Esophagus squamous epithelium (tissue), 5 donors: Measurements from ENCODE around the gene CEP350. TPM values are rescaled to one million over a fixed set of nuclear protein-coding genes. Genes with fewer than 3 reads are reported as not detected.

Source experiments
- DNase-seq: peaks from one replicate; lab custom pipeline; 2025; lab: John Stamatoyannopoulos, UW
- H3K27ac ChIP-seq, 4 donors: fragments of 200-600 bp; sonication (generic); one replicate each; pipeline ENCODE4 v1.5.1; 2016 to 2019; ENCODE audit warnings: mild to moderate bottlenecking in 1 of 4
- H3K27me3 ChIP-seq, 4 donors: fragments of 200-600 bp; sonication (generic); 1 replicate in 3 of 4; 2 replicates in 1 of 4; pipeline versions ENCODE4 v1.5.1 to v1.6.0; 2017 to 2021; ENCODE audit warnings: antibody characterized with exemption in 1 of 4
- H3K36me3 ChIP-seq, 3 donors: fragments of 200-600 bp; sonication (generic); one replicate each; pipeline ENCODE4 v1.5.1; 2016 to 2019
- H3K4me1 ChIP-seq, 3 donors: fragments of 200-600 bp; sonication (generic); one replicate each; pipeline ENCODE4 v1.5.1; 2017 to 2019
- H3K4me3 ChIP-seq, 4 donors: fragments of 200-600 bp; sonication (generic); 1 replicate in 3 of 4; 2 replicates in 1 of 4; pipeline ENCODE4 v1.5.1; 2016 to 2019; ENCODE audit warnings: mild to moderate bottlenecking in 2 of 4, moderate library complexity in 1 of 4
- H3K9me3 ChIP-seq, 3 donors: fragments of 200-600 bp; sonication (generic); one replicate each; pipeline ENCODE4 v1.5.1; 2016 to 2019
- POLR2A ChIP-seq, 4 donors: fragments of 450-650 bp; IDR thresholded peaks; one replicate each; pipeline ENCODE4 v1.6.1; 2017; ENCODE audit warnings: antibody characterized with exemption in 4 of 4, mild to moderate bottlenecking in 4 of 4, moderate library complexity in 3 of 4
- WGBS, 2 donors: methylation state at CpG; one replicate each; pipeline ENCODE4 v1.1.5; 2018; 5-methylcytosine and 5-hydroxymethylcytosine counted together
- intact Hi-C: fragments of 100-400 bp; cut with DNase I; formaldehyde crosslinking; loops from one replicate; pipeline ENCODE4 v1.15.0; 2022
- total RNA-seq, 4 donors: library from RNA; depleted of rRNA; stranded (reverse); fragments of >200 nt; gene quantifications; one replicate each; pipeline ENCODE4 v1.1.0, GENCODE V29; 2016
- TF ChIP-seq, protein P1 (sequence below), 6 experiments: fragments of 450-650 bp in 4 of 6; fragments of 200-600 bp in 2 of 6; sonication (generic) in 2 of 6; IDR thresholded peaks; one replicate each; pipeline ENCODE4 v1.5.1; 2016 to 2019; ENCODE audit warnings: antibody characterized with exemption in 6 of 6, mild to moderate bottlenecking in 4 of 6, moderate library complexity in 4 of 6
- donor health status: DM: yes; HTN: yes; CAD: no.

Gene CEP350
- total RNA-seq, 4 donors from 2014 or later, result 31.1 to 66.9 (median 45.2) TPM

DNA sequence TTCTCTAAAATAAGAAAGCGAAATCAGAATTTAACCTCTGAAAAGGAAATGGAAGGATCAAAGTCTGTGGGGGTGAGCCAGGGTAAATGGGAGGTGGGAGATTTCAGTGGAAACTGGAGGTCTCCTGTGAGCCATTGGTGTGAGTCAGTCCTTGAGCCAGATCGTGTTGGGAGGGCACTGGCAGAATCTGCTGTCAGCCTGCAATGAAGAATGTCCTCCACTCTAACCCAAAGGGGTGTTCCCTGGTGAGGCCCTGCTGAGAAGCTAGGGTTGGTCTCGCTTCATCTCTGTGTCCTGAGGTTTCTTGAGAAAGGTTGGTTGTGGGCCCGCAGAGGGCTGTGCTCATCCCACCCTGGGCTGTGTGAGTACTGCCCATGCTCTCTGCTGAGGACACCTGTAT is 202.5 kb downstream of the CEP350 start:
- Histone ChIP-seq H3K4me3 (peak overlapping the region in 3 of 4 donors; percentile 87 to 99 (median 89)), H3K4me1 (peaks cover 6 to 50% (median 25%) of the 10 kb centered on the region in 3 donors), H3K36me3 (no peaks in the 10 kb centered on the region), H3K9me3 (no peaks in the 10 kb centered on the region), H3K27me3 (no peaks in the 10 kb centered on the region), H3K27ac (peak overlapping the region in 3 of 4 donors; percentile 17 to 96 (median 60))
- no peak for DNase-seq
- TF ChIP-seq POLR2A (IDR thresholded peaks at IDR 0.05), result no peak
- intact Hi-C loops, result no loop called here
- 69 to 84% methylated on average over 3 of the region's 4 CpGs for WGBS, 2 donors

DNA sequence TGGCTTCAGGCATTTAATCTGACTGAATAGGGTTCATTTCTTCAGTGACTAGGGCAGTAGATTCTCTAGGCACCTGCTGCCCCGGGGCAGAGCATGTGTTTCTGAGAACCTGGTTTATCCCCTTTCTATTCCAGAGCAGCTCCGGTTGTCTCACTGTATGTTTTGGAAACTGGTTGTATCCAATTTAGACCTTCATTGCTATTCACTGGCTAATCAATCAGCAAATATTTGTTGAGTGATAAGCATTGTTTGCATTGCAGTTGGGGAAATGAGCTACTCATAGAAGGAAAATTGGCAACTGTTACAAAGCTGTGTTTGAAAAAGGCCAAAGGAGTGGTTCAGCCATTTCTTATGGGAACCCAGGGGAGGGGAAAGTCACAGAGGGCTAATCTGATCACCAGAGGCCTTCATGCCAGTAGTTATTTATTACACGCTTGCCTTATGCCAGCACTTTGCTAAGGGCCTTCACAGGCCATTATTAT is 203.0 kb downstream of the CEP350 start:
- DNase-seq, result no peak
- TF ChIP-seq POLR2A (IDR thresholded peaks at IDR 0.05), result no peak
- TF ChIP-seq, protein P1, sequence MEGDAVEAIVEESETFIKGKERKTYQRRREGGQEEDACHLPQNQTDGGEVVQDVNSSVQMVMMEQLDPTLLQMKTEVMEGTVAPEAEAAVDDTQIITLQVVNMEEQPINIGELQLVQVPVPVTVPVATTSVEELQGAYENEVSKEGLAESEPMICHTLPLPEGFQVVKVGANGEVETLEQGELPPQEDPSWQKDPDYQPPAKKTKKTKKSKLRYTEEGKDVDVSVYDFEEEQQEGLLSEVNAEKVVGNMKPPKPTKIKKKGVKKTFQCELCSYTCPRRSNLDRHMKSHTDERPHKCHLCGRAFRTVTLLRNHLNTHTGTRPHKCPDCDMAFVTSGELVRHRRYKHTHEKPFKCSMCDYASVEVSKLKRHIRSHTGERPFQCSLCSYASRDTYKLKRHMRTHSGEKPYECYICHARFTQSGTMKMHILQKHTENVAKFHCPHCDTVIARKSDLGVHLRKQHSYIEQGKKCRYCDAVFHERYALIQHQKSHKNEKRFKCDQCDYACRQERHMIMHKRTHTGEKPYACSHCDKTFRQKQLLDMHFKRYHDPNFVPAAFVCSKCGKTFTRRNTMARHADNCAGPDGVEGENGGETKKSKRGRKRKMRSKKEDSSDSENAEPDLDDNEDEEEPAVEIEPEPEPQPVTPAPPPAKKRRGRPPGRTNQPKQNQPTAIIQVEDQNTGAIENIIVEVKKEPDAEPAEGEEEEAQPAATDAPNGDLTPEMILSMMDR (IDR thresholded peaks at IDR 0.05), result no peak
- no peaks in the 10 kb centered on the region for H3K27me3 ChIP-seq
- no peaks in the 10 kb centered on the region for H3K9me3 ChIP-seq
- H3K4me3 ChIP-seq, result peak overlapping the region in 3 of 4 donors; percentile 87 to 99 (median 89)
- peak overlapping the region in 3 of 4 donors; percentile 17 to 96 (median 60) for H3K27ac ChIP-seq
- peaks cover 6 to 50% (median 25%) of the 10 kb centered on the region in 3 donors for H3K4me1 ChIP-seq
- no peaks in the 10 kb centered on the region for H3K36me3 ChIP-seq
- intact Hi-C loops, result no loop called here
- 81 to 94% methylated on average over 1 to 3 of the region's 3 CpGs for WGBS, 2 donors

DNA sequence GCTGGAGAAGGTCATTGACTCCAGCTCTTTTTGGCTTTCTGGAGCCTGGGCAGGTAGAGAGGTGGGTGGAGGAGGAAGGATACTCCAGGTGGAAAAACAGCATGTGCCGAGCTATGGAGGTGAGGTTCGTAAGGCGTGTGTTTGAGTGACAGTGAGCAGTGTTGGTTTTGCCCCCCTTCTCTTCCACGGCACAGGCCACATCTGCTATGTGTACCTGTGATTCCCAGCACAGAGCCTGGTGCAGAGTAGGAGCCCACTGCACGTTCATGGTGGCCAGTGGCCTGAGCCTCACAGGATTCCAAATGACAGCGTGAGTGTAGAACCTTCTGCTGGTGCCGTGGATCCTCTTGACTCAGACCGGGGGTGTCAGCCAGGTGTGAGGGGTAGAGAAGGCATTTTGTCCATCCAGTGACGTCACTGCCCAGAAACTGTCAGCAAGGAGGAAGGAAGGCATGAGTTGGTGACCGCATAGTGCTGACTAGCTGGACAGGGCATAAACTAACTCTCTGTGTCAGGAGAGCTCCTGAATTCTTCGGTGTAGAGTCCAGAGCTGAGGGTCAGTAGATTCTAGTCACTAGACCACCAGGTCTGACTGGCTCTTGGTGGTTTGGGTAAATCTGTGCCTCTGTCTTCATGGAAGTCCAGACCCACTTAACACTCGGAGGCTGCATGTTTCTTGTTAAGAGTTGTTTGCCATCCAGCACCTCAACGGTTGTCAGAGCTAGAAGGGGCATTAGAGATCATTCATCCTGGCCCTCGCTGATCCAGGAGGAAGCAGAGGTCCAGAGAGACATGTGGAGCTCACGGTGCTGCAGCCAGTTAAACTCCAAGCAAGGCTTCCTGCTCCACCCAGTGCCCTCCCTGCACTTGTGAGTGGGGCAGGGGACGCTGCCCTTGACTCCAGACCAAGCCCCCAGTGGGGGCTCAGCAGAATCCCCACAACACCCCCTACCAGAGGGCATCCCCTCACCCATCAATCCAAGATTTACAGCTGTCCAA is 203.8 kb downstream of the CEP350 start:
- no peaks in the 10 kb centered on the region for H3K36me3 ChIP-seq
- WGBS, 2 donors, result 76 to 85% methylated on average over 10 to 11 of the region's 16 CpGs
- H3K27ac ChIP-seq, result peak overlapping the region in 1 of 4 donors; percentile 60
- no peak for DNase-seq
- intact Hi-C loops, result no loop called here
- H3K9me3 ChIP-seq, result no peaks in the 10 kb centered on the region
- H3K4me3 ChIP-seq, result peak overlapping the region in 3 of 4 donors; percentile 87 to 99 (median 89)
- TF ChIP-seq POLR2A (IDR thresholded peaks at IDR 0.05), result no peak
- TF ChIP-seq, protein P1 (IDR thresholded peaks at IDR 0.05), result no peak
- H3K4me1 ChIP-seq, result peaks cover 6 to 57% (median 25%) of the 10 kb centered on the region in 3 donors
- H3K27me3 ChIP-seq, result no peaks in the 10 kb centered on the region

DNA sequence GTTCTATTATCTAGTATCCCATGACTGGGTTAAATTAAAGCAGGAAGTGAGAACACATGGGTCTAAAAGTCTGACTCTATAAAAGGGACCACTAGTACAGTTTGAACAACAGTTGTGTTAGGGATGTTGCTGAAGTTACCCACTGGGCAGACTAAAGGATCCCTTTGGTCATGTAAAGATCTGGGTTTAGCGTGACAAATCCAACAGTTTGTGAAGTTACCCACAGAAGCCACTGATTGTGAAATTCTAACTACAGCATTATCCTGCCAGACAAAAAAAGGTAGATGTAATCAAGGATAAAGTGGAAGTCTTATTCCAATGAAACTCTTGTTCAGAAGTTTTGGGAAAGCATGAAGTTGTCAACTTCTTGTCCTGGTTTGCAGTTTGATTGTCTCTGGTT is 205.7 kb downstream of the CEP350 start:
- Histone ChIP-seq H3K4me1 (peaks cover 6 to 59% (median 23%) of the 10 kb centered on the region in 3 donors), H3K9me3 (no peaks in the 10 kb centered on the region), H3K27me3 (no peaks in the 10 kb centered on the region), H3K36me3 (peaks cover 0 to 3% (median 0%) of the 10 kb centered on the region in 3 donors), H3K27ac (no peak overlapping the region), H3K4me3 (no peak overlapping the region)
- DNase-seq, result no peak
- TF ChIP-seq POLR2A (IDR thresholded peaks at IDR 0.05), result no peak
- TF ChIP-seq, protein P1 (IDR thresholded peaks at IDR 0.05), result no peak
- intact Hi-C loops, result no loop called here
- WGBS, 2 donors, result 83 to 93% methylated on average over 1 of the region's 1 CpG

DNA sequence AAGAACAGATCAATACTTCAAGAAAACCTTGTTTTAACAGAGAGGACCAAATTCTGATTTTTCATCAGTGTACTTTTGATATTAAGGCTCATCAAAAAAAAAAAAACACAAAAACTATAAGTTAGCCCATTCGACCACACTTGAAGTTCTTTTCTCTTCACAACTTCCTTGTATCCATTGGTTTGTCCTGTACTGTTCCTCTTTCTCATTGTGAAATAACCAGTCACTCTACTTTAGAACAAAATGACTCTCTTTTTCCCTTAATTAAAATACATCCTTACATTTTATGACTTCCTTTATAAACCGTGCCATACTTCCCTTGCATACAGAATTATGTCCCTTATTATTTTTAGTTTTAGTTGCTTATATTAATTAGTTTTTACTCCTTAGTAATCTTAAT is 208.4 kb downstream of the CEP350 start:
- no peaks in the 10 kb centered on the region for H3K9me3 ChIP-seq
- peaks cover 18 to 59% (median 23%) of the 10 kb centered on the region in 3 donors for H3K4me1 ChIP-seq
- peak overlapping the region in 2 of 4 donors; percentile 11 to 37 for H3K27ac ChIP-seq
- no peak for DNase-seq
- 49 to 54% methylated on average over 2 of the region's 2 CpGs for WGBS, 2 donors
- intact Hi-C loops, result no loop called here
- TF ChIP-seq POLR2A (IDR thresholded peaks at IDR 0.05), result no peak
- TF ChIP-seq, protein P1 (IDR thresholded peaks at IDR 0.05), result no peak
- H3K36me3 ChIP-seq, result peaks cover 0 to 19% (median 0%) of the 10 kb centered on the region in 3 donors
- H3K27me3 ChIP-seq, result no peaks in the 10 kb centered on the region
- no peak overlapping the region for H3K4me3 ChIP-seq

Other genes with a start within 250 kb of the CEP350 start
- gene FAM163A, start 211.5 kb upstream of the CEP350 start, total RNA-seq, result not detected
- gene TOR1AIP2, start 77.0 kb upstream of the CEP350 start, total RNA-seq, result 10 to 100 TPM; 51.1 to 69.8 (median 61.0) TPM
- gene TOR1AIP1, start 72.5 kb upstream of the CEP350 start, total RNA-seq, result 10 to 100 TPM; 26.1 to 78.8 (median 35.3) TPM
- 100 to 1,000 TPM in 3 of 4 donors, 10 to 100 TPM in 1; 74.9 to 184 (median 107) TPM for gene QSOX1, start 200.1 kb downstream of the CEP350 start, total RNA-seq